H9 (cell line): ENCODE results near the gene EPHA8. TPM values are rescaled to one million over a fixed set of nuclear protein-coding genes. Genes with fewer than 3 reads are reported as not detected.

Source experiments
- DNase-seq: peaks from one replicate; pipeline ENCODE4 v3.0.0-alpha.2; 2017
- H2AFZ ChIP-seq: one replicate; pipeline ENCODE4 v1.6.1; 2013; ENCODE audit warnings: mild to moderate bottlenecking, low read length, control low read depth, moderate library complexity
- H2AK5ac ChIP-seq: 2 replicates; pipeline ENCODE4 v1.6.1; 2013; ENCODE audit warnings: low read length, control low read depth, mixed read lengths; ENCODE audit not compliant: insufficient read length
- H2BK120ac ChIP-seq: one replicate; pipeline ENCODE4 v1.6.1; 2013; ENCODE audit warnings: low read depth, mild to moderate bottlenecking, low read length, control low read depth, inconsistent platforms; ENCODE audit not compliant: poor library complexity, severe bottlenecking
- H2BK12ac ChIP-seq: 2 replicates; pipeline ENCODE4 v1.6.1; 2013; ENCODE audit warnings: low read length, control low read depth, mixed read lengths, low read depth; ENCODE audit not compliant: insufficient read length
- H2BK15ac ChIP-seq: 2 replicates; pipeline ENCODE4 v1.6.1; 2013; ENCODE audit warnings: low read depth, low read length, control low read depth
- H2BK20ac ChIP-seq: one replicate; pipeline ENCODE4 v1.6.1; 2013; ENCODE audit warnings: low read depth, mild to moderate bottlenecking, low read length, control low read depth, inconsistent platforms; ENCODE audit not compliant: poor library complexity, severe bottlenecking
- H2BK5ac ChIP-seq: 2 replicates; pipeline ENCODE4 v1.6.1; 2013; ENCODE audit warnings: low read length, control low read depth, mixed read lengths; ENCODE audit not compliant: insufficient read length
- H3K14ac ChIP-seq: 2 replicates; pipeline ENCODE4 v1.6.1; 2013; ENCODE audit warnings: low read length, control low read depth; ENCODE audit not compliant: insufficient read depth
- H3K18ac ChIP-seq: 2 replicates; pipeline ENCODE4 v1.6.1; 2013; ENCODE audit warnings: low read depth, mild to moderate bottlenecking, mixed read lengths, low read length, control low read depth; ENCODE audit not compliant: insufficient read length
- H3K23ac ChIP-seq: 2 replicates; pipeline ENCODE4 v1.6.1; 2013; ENCODE audit warnings: low read length, control low read depth, mixed read lengths, low read depth; ENCODE audit not compliant: insufficient read length
- H3K23me2 ChIP-seq: 2 replicates; pipeline ENCODE4 v1.6.1; 2013; ENCODE audit warnings: low read depth, mild to moderate bottlenecking, mixed read lengths, low read length, control low read depth; ENCODE audit not compliant: insufficient read length, poor library complexity, severe bottlenecking
- H3K27ac ChIP-seq: 2 replicates; pipeline ENCODE4 v1.5.1; 2013; ENCODE audit warnings: low read length, control low read depth, mixed read lengths, low read depth; ENCODE audit not compliant: insufficient read length
- H3K27me3 ChIP-seq: 2 replicates; pipeline ENCODE4 v1.6.1; 2013; ENCODE audit warnings: low read length, control low read depth, inconsistent platforms; ENCODE audit not compliant: insufficient read depth
- H3K4ac ChIP-seq: 2 replicates; pipeline ENCODE4 v1.6.1; 2013; ENCODE audit warnings: low read depth, mild to moderate bottlenecking, control low read depth, inconsistent platforms, low read length, moderate library complexity
- H3K4me1 ChIP-seq: 2 replicates; pipeline ENCODE4 v1.6.1; 2013; ENCODE audit warnings: low read length, control low read depth, inconsistent platforms; ENCODE audit not compliant: insufficient read depth
- H3K4me2 ChIP-seq: 2 replicates; pipeline ENCODE4 v1.6.1; 2013; ENCODE audit warnings: low read length, control low read depth, mixed read lengths; ENCODE audit not compliant: insufficient read length, insufficient read depth
- H3K56ac ChIP-seq: 2 replicates; pipeline ENCODE4 v1.6.1; 2013; ENCODE audit warnings: low read depth, mild to moderate bottlenecking, mixed read lengths, low read length, control low read depth; ENCODE audit not compliant: insufficient read length
- H3K79me1 ChIP-seq: 2 replicates; pipeline ENCODE4 v1.6.1; 2013; ENCODE audit warnings: low read depth, mild to moderate bottlenecking, moderate library complexity, low read length, control low read depth, inconsistent platforms; ENCODE audit not compliant: insufficient read depth, poor library complexity, severe bottlenecking
- H3K79me2 ChIP-seq: 2 replicates; pipeline ENCODE4 v1.6.1; 2013; ENCODE audit warnings: low read length, control low read depth, inconsistent platforms; ENCODE audit not compliant: insufficient read depth
- H3K9ac ChIP-seq: 2 replicates; pipeline ENCODE4 v1.6.1; 2013; ENCODE audit warnings: low read length, control low read depth, mixed read lengths; ENCODE audit not compliant: insufficient read length; ENCODE audit errors: extremely low read depth
- H3K9me3 ChIP-seq: one replicate; pipeline ENCODE4 v1.6.1; 2013; ENCODE audit warnings: low read depth, low read length, inconsistent platforms; ENCODE audit not compliant: control insufficient read depth
- H3T11ph ChIP-seq: one replicate; pipeline ENCODE4 v1.6.1; 2013; ENCODE audit warnings: mild to moderate bottlenecking, low read length, control low read depth, inconsistent platforms
- H4K20me1 ChIP-seq: one replicate; pipeline ENCODE4 v1.6.1; 2013; ENCODE audit not compliant: control insufficient read depth, insufficient read length, insufficient read depth
- H4K5ac ChIP-seq: 2 replicates; pipeline ENCODE4 v1.6.1; 2013; ENCODE audit warnings: low read depth, mild to moderate bottlenecking, mixed read lengths, low read length, control low read depth; ENCODE audit not compliant: insufficient read length
- H4K8ac ChIP-seq: replicated peaks from 2 replicates; pipeline ENCODE4 v1.6.1; 2013; ENCODE audit warnings: low read length, control low read depth, mixed read lengths, low read depth; ENCODE audit not compliant: insufficient read length
- H4K91ac ChIP-seq: 2 replicates; pipeline ENCODE4 v1.6.1; 2013; ENCODE audit warnings: low read depth, mild to moderate bottlenecking, moderate library complexity, mixed read lengths, low read length, control low read depth; ENCODE audit not compliant: insufficient read length
- H3K27ac Mint-ChIP-seq, 3 experiments: 2 replicates in 2 of 3; 3 replicates in 1 of 3; pipeline ENCODE4 v1.8.0; 2020 to 2021; ENCODE audit warnings: mixed read lengths in 3 of 3, mild to moderate bottlenecking in 1 of 3, moderate library complexity in 1 of 3
- H3K27me3 Mint-ChIP-seq: 2 replicates; pipeline ENCODE4 v1.8.0; 2021; ENCODE audit warnings: low read depth, mild to moderate bottlenecking, moderate library complexity, mixed read lengths
- H3K36me3 Mint-ChIP-seq, 3 experiments: 2 replicates in 2 of 3; 3 replicates in 1 of 3; pipeline ENCODE4 v1.8.0; 2020 to 2021; ENCODE audit warnings: low read depth in 3 of 3, mixed read lengths in 3 of 3; ENCODE audit not compliant: insufficient read depth in 1 of 3
- H3K4me1 Mint-ChIP-seq, 2 experiments: 2 replicates each; pipeline ENCODE4 v1.8.0; 2020; ENCODE audit warnings: mixed read lengths in 2 of 2
- H3K4me3 Mint-ChIP-seq, 2 experiments: 2 replicates in 1 of 2; 3 replicates in 1 of 2; pipeline ENCODE4 v1.8.0; 2020 to 2021; ENCODE audit warnings: mild to moderate bottlenecking in 2 of 2, mixed read lengths in 2 of 2, moderate library complexity in 1 of 2
- H3K9me3 Mint-ChIP-seq, 2 experiments: 2 replicates in 1 of 2; 3 replicates in 1 of 2; pipeline ENCODE4 v1.8.0; 2020; ENCODE audit warnings: mild to moderate bottlenecking in 2 of 2, mixed read lengths in 2 of 2, moderate library complexity in 1 of 2
- WGBS: extraction: QIAGEN DNeasy Blood & Tissue Kit; methylation state at CpG from one replicate; pipeline ENCODE4 v1.1.7; 2013; ENCODE audit warnings: missing lambda C conversion rate, low lambda C conversion rate, mixed read lengths; ENCODE audit not compliant: insufficient read length; ENCODE audit errors: extremely low coverage; 5-methylcytosine and 5-hydroxymethylcytosine counted together
- total RNA-seq: library from RNA; stranded (reverse); gene quantifications from 2 replicates; pipeline ENCODE4 v1.2.1, GENCODE V29; 2021
- TF ChIP-seq, protein P1 (sequence below): fragments of 200-600 bp; sonication (generic); conservative IDR thresholded peaks from 3 replicates; pipeline ENCODE4 v1.8.0; 2021; ENCODE audit warnings: antibody characterized with exemption, mild to moderate bottlenecking

Gene EPHA8
- total RNA-seq, 1 experiment from 2014 or later, result 3.4 TPM

DNA sequence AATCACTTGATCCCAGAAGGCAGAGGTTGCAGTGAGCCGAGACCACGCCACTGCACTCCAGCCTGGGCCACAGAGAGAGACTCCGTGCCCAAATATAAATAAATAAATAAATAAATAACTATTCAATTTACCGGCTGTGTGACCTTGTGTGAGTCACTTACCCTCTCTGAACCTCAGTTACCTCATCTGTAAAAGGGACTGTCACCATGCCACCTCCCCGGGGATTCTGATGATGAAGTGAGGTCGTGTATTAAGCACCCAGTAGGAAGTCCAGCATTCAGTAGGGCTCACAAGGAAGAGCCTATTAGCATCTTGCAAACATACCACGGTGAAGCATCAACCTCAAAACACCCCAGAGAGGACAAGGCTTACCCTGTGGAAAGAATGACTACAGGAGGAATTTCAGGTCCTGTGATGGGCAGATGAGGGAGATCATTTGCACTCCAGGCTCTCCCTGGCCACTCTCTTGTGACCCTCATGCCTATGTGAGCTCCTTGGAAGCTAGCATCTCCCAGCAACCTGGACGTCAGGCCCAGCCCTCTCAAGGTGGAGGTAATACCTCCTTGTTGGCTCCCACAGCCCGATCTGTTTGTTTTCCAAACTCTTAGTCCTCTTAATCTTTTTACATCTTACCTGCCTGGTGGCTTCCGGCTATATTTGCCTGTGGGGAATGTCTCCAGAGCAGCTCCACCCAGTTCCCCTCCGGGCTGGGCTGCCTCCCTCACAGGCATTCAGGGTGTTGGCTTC lies 65.6 kb downstream of the EPHA8 start:
- H3K4me1 ChIP-seq, result peaks cover 5% of the 10 kb centered on the region
- H4K91ac ChIP-seq, result no peak overlapping the region
- H4K5ac ChIP-seq, result no peak overlapping the region
- no peak overlapping the region for H2BK120ac ChIP-seq
- DNase-seq, result no peak
- no peak overlapping the region for H3T11ph ChIP-seq
- no peak overlapping the region for H3K4ac ChIP-seq
- WGBS, result no CpG with 5 or more reads among the region's 11 CpGs
- H3K27me3 Mint-ChIP-seq, result peaks cover 7% of the 10 kb centered on the region
- H3K36me3 Mint-ChIP-seq, result no peaks in the 10 kb centered on the region
- H3K27ac Mint-ChIP-seq, result peak overlapping the region in 2 of 3 experiments; percentile 87 to 95; a peak in 3 of 7 replicates
- H4K20me1 ChIP-seq, result no peaks in the 10 kb centered on the region
- H2AFZ ChIP-seq, result no peak overlapping the region
- no peak overlapping the region for H3K27ac ChIP-seq
- H3K4me2 ChIP-seq, result no peak overlapping the region
- no peaks in the 10 kb centered on the region for H3K27me3 ChIP-seq
- H3K23me2 ChIP-seq, result no peaks in the 10 kb centered on the region
- no peak overlapping the region for H2AK5ac ChIP-seq
- H3K79me2 ChIP-seq, result no peaks in the 10 kb centered on the region
- no peak overlapping the region for H2BK5ac ChIP-seq
- no peaks in the 10 kb centered on the region for H3K9me3 ChIP-seq
- no peak overlapping the region for H3K14ac ChIP-seq
- peaks cover 0 to 6% of the 10 kb centered on the region in 2 experiments; a peak in 1 of 5 replicates for H3K9me3 Mint-ChIP-seq
- H3K9ac ChIP-seq, result no peak overlapping the region
- no peak overlapping the region for H3K18ac ChIP-seq
- no peak overlapping the region for H3K23ac ChIP-seq
- H2BK20ac ChIP-seq, result no peak overlapping the region
- H4K8ac ChIP-seq, result no peak overlapping the region
- H3K4me3 Mint-ChIP-seq, result no peak overlapping the region; a peak in 2 of 5 replicates
- no peak overlapping the region for H2BK12ac ChIP-seq
- TF ChIP-seq, protein P1, sequence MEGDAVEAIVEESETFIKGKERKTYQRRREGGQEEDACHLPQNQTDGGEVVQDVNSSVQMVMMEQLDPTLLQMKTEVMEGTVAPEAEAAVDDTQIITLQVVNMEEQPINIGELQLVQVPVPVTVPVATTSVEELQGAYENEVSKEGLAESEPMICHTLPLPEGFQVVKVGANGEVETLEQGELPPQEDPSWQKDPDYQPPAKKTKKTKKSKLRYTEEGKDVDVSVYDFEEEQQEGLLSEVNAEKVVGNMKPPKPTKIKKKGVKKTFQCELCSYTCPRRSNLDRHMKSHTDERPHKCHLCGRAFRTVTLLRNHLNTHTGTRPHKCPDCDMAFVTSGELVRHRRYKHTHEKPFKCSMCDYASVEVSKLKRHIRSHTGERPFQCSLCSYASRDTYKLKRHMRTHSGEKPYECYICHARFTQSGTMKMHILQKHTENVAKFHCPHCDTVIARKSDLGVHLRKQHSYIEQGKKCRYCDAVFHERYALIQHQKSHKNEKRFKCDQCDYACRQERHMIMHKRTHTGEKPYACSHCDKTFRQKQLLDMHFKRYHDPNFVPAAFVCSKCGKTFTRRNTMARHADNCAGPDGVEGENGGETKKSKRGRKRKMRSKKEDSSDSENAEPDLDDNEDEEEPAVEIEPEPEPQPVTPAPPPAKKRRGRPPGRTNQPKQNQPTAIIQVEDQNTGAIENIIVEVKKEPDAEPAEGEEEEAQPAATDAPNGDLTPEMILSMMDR, result no peak
- no peak overlapping the region for H3K56ac ChIP-seq
- peaks cover 58 to 70% of the 10 kb centered on the region in 2 experiments for H3K4me1 Mint-ChIP-seq
- H3K79me1 ChIP-seq, result no peaks in the 10 kb centered on the region
- no peak overlapping the region for H2BK15ac ChIP-seq
